ENCODE data around the gene NTF3.

Gene NTF3

GRCh38 chr12:5442251-5443006 lies 10.5 kb downstream of the NTF3 start:
- no peak overlapping the region for H3K27ac ChIP-seq
- peak; percentile 27 for DNase-seq (ENCODE audit: low spot score)
- CTCF ChIA-PET, result interaction anchor here (0.5 to 0.8 kb wide), 7 partner anchors 19 to 807 kb away, joined by 3 to 8 read pairs (median 4); no protein-coding TSS in a partner anchor
- TF ChIP-seq, protein P1, sequence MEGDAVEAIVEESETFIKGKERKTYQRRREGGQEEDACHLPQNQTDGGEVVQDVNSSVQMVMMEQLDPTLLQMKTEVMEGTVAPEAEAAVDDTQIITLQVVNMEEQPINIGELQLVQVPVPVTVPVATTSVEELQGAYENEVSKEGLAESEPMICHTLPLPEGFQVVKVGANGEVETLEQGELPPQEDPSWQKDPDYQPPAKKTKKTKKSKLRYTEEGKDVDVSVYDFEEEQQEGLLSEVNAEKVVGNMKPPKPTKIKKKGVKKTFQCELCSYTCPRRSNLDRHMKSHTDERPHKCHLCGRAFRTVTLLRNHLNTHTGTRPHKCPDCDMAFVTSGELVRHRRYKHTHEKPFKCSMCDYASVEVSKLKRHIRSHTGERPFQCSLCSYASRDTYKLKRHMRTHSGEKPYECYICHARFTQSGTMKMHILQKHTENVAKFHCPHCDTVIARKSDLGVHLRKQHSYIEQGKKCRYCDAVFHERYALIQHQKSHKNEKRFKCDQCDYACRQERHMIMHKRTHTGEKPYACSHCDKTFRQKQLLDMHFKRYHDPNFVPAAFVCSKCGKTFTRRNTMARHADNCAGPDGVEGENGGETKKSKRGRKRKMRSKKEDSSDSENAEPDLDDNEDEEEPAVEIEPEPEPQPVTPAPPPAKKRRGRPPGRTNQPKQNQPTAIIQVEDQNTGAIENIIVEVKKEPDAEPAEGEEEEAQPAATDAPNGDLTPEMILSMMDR (conservative IDR thresholded peaks at IDR 0.05; ENCODE audit: low read depth), result no peak
- POLR2A ChIA-PET (ENCODE audit: low non-redundant PET), result no interaction called here

DNA sequence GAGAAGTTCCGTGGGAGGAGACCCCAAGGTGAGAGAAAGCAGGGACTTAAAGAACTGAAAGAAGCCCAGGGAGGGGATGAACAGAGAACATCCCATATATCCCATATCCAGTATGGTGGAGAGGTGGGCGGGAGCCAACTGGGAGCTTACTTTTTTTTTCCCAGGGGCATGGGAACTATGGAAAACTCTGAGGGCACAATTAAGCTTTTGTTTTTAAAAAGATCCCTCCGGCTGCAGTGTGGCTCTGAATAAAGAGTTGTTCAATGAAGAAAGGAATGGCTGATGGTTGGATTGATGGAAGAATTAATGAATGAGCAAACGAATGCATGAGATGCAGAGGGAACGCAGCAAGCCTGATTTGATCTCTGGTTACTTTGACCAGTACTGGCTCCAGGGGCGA lies 12.6 kb downstream of the NTF3 start:
- ChIA-PET POLR2A (ENCODE audit: low non-redundant PET) (no interaction called here), CTCF (interaction anchor here (0.6 kb wide), 1 partner anchor 419 kb away, joined by 3 read pairs; no protein-coding TSS in a partner anchor)
- no peak overlapping the region for H3K27ac ChIP-seq
- TF ChIP-seq, protein P1 (conservative IDR thresholded peaks at IDR 0.05; ENCODE audit: low read depth), result no peak
- DNase-seq (ENCODE audit: low spot score), result no peak

GRCh38 chr12:5447320-5447719 lies 15.4 kb downstream of the NTF3 start:
- POLR2A ChIA-PET (ENCODE audit: low non-redundant PET), result no interaction called here
- DNase-seq (ENCODE audit: low spot score), result no peak
- TF ChIP-seq, protein P1 (conservative IDR thresholded peaks at IDR 0.05; ENCODE audit: low read depth), result no peak
- no peak overlapping the region for H3K27ac ChIP-seq
- CTCF ChIA-PET, result no interaction called here

DNA sequence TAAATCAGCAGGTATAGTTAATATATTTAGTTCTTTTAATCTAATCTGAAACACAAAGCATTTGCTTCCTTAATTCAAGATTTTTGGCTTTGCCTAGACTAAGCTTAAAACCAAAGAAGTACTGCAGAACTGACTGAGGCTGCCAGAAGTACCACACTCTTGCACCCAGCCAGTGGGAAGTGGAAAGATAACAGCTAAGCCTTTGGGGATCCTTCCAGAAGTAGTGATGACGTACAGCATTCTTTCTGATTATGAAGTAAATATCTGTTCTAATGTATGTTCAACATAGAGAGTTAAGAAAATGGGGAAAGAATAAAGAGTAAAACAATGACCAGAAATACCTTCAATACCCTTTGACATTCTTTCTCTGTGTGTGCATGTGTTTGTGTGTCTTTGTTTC lies 19.3 kb downstream of the NTF3 start:
- TF ChIP-seq, protein P1 (conservative IDR thresholded peaks at IDR 0.05; ENCODE audit: low read depth), result no peak
- ChIA-PET CTCF (no interaction called here), POLR2A (ENCODE audit: low non-redundant PET) (no interaction called here)
- DNase-seq (ENCODE audit: low spot score), result no peak
- H3K27ac ChIP-seq, result no peak overlapping the region

DNA sequence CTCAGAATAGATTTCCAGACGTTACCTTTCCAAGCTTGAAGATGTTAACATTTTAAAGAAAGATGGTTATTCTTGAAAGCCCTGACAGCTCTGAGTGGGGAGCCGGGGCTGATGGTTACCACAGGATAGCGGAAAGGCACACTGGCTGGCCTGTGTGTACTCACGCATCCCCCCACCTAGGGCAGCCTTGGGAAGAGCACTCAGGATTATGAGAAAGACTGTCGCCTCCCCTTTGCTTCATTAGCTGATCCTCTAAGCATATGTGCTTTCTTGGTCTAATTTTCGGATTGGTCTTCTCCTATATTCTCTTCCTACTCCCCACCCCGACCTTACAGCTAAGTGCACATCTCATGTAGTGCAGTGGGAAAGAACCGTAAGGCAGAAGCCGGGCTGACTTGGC lies 20.7 kb downstream of the NTF3 start:
- POLR2A ChIA-PET (ENCODE audit: low non-redundant PET), result no interaction called here
- CTCF ChIA-PET, result no interaction called here
- H3K27ac ChIP-seq, result no peak overlapping the region
- DNase-seq (ENCODE audit: low spot score), result no peak
- TF ChIP-seq, protein P1 (conservative IDR thresholded peaks at IDR 0.05; ENCODE audit: low read depth), result no peak

DNA sequence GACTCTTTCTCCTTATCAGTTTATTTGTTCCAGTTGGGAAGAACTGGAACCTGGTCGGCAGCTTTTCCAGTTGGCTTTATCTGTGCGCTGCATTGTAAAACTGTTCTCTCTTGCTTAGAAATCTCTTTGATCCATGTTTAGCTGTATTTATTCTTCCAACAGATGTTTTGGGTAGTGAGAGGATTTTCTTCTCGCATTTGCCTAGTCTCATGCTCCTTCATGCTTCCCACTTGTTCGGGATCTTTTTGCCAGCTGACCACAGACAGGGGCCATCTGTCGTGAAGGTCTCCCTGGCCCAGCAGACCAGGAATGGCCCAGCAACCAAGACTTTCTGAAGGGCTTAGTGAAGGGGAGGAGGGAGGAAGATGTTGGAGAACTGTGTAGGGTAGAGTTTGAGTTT lies 21.6 kb downstream of the NTF3 start:
- TF ChIP-seq, protein P1 (conservative IDR thresholded peaks at IDR 0.05; ENCODE audit: low read depth), result no peak
- CTCF ChIA-PET, result interaction anchor here (0.7 kb wide), 1 partner anchor 581 kb away, joined by 3 read pairs; no protein-coding TSS in a partner anchor
- POLR2A ChIA-PET (ENCODE audit: low non-redundant PET), result no interaction called here
- no peak overlapping the region for H3K27ac ChIP-seq
- DNase-seq (ENCODE audit: low spot score), result no peak

Data from RWPE1 (cell line).